GM19438 (cell line): Measurements from ENCODE around the gene KIAA0513.

Experiments
- ATAC-seq: cut with Tn5 transposase; IDR thresholded peaks from one replicate; pipeline ENCODE4 v1.9.1; 2021; ENCODE audit warnings: low read depth; ENCODE audit not compliant: unreplicated experiment

The KIAA0513 gene

DNA sequence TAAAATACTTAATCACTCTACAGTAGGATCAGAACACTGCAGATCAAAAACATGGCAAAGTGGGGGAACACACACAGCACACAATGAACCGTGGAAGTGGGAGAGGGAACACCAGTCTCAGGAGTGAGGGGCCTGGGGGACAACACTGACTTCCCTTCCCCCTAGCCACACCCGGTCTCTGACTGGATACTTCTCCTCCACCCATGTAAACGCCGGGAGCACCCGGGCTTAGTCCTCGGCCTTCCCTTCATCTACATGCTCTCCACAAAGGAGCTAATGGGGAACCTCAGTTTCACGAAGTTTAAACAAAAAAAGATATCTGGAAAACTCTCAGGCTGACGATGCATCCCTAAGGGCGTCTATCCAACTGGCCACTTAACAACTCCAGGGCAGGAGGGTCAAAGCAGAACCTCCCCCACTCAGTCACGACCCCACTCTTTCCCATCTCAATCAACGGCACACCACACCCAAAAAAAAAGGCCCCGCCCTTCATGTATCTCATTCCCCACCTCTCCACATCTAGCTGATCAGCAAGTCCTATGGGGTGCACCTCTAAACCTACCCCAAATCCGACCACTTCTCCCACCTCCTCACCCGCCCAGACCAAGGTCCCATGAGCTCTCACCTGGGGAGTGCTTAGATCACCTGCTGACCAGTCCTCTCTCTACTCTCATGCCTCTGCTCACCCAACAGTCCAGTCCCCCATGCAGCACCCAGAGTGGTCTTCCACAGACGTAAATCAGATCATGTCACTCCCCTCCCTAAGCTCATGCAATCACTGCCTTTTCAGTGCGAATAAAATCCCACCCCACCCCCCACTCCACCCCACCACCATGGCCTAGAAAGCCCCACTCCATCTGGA lies 23.6 kb upstream of the KIAA0513 start:
- no peak for ATAC-seq

DNA sequence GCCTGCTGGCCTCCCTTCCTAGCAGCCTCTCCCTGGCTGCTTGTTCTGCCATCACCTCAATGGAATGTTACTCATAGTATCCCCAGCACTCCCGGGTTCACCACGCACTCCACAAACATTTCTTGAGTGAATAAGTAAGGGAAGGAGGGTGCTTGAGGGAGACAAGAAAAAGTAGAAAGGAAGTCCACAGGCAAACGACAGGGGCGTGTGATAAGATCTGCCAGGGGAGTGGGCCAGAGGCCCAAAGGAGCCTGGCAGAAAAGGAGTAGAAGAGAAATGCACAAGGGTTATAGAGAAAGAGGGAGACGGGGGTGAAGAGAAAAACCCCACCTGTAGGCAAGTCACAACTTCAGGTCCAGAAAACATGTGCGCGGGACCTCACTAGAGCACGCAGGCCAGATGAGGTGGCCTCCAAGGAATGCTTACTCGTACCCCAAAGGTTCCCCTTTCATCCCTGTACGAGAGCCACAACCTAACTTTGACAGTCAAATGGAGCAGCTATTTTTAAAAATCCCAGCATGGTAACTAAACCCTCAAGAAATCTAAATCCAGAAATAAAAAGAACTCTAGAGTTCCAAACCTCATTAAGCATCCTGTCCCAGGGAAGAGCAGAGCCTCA lies 22.9 kb upstream of the KIAA0513 start:
- ATAC-seq = no peak

GRCh38 chr16:85005285-85006069 lies 22.1 kb upstream of the KIAA0513 start:
- ATAC-seq = no peak

GRCh38 chr16:85006639-85007038 lies 21.0 kb upstream of the KIAA0513 start:
- no peak for ATAC-seq

DNA sequence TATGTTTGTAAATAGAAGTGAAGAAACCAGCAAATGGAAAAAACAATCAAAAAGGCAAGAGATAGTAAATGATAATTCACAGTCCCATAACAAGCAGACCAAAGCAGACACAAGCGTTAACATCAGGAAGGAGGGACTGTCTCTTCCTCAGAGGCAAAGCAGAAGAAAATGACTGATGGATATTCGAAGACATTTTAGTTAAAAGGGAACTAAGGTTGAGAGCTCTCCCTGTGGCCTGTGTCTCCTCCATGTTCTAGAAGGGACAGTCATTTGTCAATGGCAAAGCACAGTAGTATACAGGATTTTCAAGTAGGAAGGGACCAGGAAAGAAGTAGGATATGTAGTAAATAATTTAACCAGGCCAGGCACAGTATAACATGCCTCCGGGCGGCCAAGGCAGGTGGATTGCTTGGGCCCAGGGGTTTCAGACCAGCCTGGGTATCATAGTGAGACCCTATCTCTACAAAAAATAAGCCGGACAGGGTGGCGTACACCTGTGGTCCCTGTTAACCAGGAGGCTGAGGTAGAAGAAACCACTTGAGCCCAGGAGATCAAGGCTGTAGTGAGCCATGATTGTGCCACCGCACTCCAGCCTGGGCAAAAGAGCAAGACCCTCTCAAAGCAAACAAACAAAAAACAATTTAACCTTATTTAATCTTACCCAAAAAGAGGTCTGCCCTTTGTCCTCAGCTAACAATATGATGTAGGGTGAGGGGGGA lies 19.9 kb upstream of the KIAA0513 start:
- ATAC-seq = no peak

DNA sequence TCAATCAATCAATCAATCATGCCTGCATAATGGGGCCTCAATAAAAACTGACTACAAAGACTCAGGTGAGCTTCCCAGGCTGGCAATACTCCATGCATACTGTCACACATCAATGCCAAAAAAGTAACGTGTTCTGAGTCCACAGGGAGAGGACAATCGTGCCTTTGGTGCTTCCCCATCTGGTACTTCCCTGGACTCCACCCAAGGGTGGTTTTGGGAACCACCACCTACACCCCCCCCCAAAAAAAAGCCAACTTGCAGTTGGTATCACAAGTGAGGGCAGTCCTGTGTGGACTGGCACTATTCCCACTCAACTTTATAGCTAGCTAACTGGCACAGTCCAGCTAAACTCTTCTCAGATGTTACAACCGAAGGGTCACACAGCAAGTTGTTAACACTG lies 19.3 kb upstream of the KIAA0513 start:
- no peak for ATAC-seq

DNA sequence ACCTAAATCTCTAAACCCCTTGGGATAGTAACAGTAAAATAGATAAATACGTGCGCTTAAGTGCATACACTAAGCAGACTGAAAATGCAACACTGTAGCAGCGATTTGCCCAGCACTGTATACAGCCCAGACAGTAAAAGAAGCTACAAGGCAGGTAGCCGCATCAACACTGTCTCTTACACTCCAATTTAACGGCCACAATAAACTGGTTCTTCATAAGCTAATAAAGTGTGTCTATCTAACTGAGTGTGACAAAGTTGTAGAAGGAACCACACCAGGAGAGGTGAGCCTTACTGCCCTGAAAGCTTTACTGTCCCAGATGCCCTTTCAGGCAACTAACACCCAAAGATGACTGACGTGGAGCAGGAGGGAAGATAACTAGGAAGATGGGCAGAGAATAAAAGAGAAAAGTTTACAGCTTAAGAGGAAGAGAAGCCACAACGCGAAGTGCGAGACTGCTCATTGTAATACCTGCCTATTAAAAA lies 17.1 kb upstream of the KIAA0513 start:
- ATAC-seq = no peak

DNA sequence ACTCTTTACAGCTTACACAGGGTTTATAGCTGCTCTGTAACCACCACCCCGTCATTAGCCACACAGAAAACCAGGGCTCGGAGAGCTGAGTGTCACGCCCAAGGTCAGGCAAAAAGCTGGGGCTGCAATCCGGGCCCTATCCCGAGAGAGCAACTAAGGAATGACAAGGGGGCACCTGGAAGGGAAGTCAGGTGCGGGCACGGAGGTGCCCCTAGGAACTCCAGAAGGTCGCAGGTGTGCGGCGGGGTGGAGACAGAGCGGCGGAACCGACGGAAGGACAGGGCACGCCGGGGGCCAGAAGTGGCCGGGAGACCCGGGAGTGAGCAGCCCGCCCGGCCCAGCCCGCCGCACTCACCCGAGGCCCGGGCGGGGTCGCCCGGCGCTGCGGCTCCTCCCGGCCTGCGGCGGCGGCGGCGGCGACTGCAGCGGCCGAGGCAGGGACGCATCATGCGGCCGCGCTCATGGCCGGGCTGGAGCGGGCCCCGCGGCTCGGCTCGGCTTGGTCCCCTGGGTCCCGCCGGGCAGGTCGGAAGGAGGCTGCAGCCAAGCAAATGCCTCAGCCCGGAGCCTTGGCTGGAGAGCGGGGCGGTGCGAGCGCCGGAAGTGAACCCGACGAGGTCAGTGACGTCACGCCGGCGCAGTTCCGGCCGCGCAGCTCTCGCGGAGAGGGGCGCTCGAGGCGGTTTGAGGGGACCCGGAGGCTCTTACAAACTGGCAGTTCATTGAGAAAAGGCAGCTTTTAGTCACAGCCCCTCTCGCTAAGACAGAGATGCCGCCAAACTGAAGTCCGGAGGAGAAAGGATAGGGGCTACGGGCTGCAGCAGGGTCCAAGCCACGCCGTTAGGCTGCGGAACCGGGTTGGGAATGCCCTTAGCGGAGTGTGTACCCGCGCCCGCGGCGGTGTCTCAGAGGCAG lies 16.4 kb upstream of the KIAA0513 start, which contains the start of gene ZDHHC7:
Gene ZDHHC7 (minus strand): TSS at position 605 of the 915 bp plus-strand sequence. CDS start 20,917 bp downstream, outside the sequence.
- peak; percentile 87 for ATAC-seq

GRCh38 chr16:85011846-85012284 lies 15.7 kb upstream of the KIAA0513 start:
- no peak for ATAC-seq

- no peak for ATAC-seq
These were observed 13.3 kb upstream of the KIAA0513 start for GRCh38 chr16:85014311-85014710.

DNA sequence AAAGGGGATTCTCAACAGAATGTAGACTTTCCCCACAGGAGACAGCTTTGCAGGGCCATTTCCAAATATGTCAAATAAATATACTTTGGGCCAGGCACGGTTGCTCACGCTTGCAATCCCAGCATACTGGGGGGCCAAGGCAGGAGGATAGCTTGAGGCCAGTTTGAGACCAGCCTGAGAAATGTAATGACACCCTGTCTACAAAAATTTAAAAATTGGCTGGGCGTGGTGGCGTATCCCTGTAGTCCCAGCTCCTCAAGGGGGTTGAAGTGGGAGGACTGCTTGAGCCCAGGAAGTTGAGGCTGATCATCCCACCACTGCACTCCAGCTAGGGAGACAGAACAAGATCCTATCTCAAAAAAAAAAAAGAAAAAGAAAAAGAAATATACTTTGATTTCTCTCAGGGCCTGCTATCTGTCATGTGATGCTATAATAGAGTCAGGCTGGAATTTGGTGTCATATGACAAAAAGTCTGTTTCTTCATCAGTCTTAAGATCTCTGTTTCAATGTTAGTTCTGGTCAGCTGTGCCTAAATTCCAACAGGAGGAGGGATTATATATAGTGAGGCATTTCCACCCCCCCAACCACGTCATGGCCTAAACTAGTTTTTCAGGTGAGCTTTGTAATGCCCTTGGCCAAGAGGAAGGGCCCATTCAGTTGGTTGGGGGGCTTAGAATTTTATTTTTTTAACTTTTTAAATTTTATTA lies 12.0 kb upstream of the KIAA0513 start:
- no peak for ATAC-seq

DNA sequence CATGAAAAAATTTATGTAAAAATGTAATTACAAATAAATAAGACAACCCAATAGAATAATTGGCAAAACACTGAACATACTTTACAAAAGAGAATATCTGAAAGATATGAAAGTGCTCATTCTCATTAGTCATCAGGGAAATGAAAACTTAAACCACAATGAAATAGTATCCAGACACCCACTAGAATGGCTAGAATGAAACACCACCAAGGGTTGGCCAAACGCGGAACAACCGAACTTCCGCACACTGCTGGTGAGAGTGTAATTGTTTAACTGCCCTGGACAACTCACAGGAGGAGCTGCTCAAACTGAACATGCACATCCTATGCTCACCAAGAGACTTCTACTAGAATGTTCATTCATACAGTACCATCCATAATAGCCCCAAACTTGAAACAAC lies 10.4 kb upstream of the KIAA0513 start:
- no peak for ATAC-seq

GRCh38 chr16:85017633-85018032 lies 10.0 kb upstream of the KIAA0513 start:
- ATAC-seq = no peak

GRCh38 chr16:85018529-85019236 lies 8.9 kb upstream of the KIAA0513 start:
- ATAC-seq = no peak

DNA sequence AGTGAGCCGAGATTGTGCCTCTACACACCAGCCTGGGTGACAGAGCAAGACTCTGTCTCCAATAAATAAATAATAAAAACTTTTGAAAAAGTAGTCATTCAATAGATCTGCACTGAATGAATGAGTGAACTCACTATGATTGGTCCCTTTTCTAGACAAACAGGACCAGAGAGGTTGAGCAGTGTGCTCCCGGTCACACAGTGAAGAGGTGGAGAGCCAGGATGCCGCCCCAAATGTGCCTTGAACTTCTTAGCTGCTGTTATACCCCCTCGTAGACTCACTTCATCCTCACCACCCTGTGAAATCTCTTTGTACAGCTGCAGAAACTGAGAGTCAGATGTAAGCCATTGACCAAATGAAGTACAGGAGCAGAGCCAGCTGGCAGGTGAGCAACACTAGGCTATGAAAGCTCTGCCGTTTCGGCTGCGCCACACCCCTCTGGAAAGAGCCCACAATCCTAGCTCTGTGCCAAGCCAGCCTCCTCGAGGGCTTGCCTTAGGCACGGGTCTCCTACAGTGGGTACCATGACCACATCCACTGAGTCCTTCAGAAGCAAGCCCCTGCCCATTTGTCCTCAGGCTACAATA lies 7.8 kb upstream of the KIAA0513 start:
- no peak for ATAC-seq

GRCh38 chr16:85025781-85026653 lies 1.6 kb upstream of the KIAA0513 start:
- no peak for ATAC-seq

DNA sequence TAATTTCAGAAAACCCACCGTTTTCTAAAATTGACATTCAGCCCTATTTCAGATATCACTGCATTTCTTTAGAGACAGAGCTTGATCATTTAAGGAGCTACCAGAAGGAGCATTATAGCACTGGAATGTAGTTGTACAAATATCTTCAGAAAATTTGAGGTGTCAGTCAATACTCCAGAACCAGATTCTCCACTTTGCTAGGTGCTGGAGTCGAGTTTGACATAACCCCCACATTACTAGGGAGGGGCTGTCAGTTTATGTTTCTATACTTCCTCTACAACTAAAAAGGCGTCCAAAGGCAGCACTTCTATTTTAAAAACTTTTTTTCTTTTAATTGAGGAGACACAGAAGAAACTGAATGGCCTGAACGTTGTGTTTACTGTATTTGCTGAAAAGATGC lies 892 bp upstream of the KIAA0513 start:
- ATAC-seq = no peak
